BLaER1 (cell line): ENCODE measurements around the gene VWC2L.

Source experiments
- H3K27ac ChIP-seq: shearing (Covaris generic); formaldehyde crosslinking; 2 replicates; pipeline ENCODE4 v1.8.1; 2022
- H3K27me3 ChIP-seq: shearing (Covaris generic); formaldehyde crosslinking; 2 replicates; pipeline ENCODE4 v1.8.1; 2022
- H3K36me3 ChIP-seq: shearing (Covaris generic); formaldehyde crosslinking; 2 replicates; pipeline ENCODE4 v1.8.1; 2022
- H3K4me1 ChIP-seq: shearing (Covaris generic); formaldehyde crosslinking; 2 replicates; pipeline ENCODE4 v1.8.1; 2022
- H3K4me2 ChIP-seq: shearing (Covaris generic); formaldehyde crosslinking; 2 replicates; pipeline ENCODE4 v1.8.1; 2022
- H3K4me3 ChIP-seq: shearing (Covaris generic); formaldehyde crosslinking; 2 replicates; pipeline ENCODE4 v1.8.1; 2022
- H3K9ac ChIP-seq: shearing (Covaris generic); formaldehyde crosslinking; 2 replicates; pipeline ENCODE4 v1.8.1; 2022
- H3K9me3 ChIP-seq: shearing (Covaris generic); formaldehyde crosslinking; 2 replicates; pipeline ENCODE4 v1.8.1; 2022
- H4K20me1 ChIP-seq: shearing (Covaris generic); formaldehyde crosslinking; 2 replicates; pipeline ENCODE4 v1.8.1; 2022
- Cebpa-rat ChIP-seq: shearing (Covaris generic); IDR thresholded peaks from 2 replicates; pipeline ENCODE4 v1.8.1; 2022

VWC2L gene

GRCh38 chr2:214529514-214529913, 118.7 kb downstream of the VWC2L start:
- TF ChIP-seq Cebpa-rat: no peak
- H3K36me3 ChIP-seq: no peaks in the 10 kb centered on the region
- H3K27ac ChIP-seq: no peak overlapping the region
- no peaks in the 10 kb centered on the region for H3K9me3 ChIP-seq
- no peaks in the 10 kb centered on the region for H3K4me1 ChIP-seq
- no peaks in the 10 kb centered on the region for H4K20me1 ChIP-seq
- no peaks in the 10 kb centered on the region for H3K27me3 ChIP-seq
- no peak overlapping the region for H3K9ac ChIP-seq
- H3K4me2 ChIP-seq: no peak overlapping the region
- no peak overlapping the region for H3K4me3 ChIP-seq

GRCh38 chr2:214533541-214533940, 122.7 kb downstream of the VWC2L start:
- H3K4me3 ChIP-seq: no peak overlapping the region
- H3K9ac ChIP-seq: no peak overlapping the region
- H3K27me3 ChIP-seq: no peaks in the 10 kb centered on the region
- H3K27ac ChIP-seq: no peak overlapping the region
- no peaks in the 10 kb centered on the region for H3K4me1 ChIP-seq
- no peak overlapping the region for H3K4me2 ChIP-seq
- no peaks in the 10 kb centered on the region for H3K36me3 ChIP-seq
- H4K20me1 ChIP-seq: no peaks in the 10 kb centered on the region
- H3K9me3 ChIP-seq: no peaks in the 10 kb centered on the region
- no peak for TF ChIP-seq Cebpa-rat

GRCh38 chr2:214536625-214537024, 125.8 kb downstream of the VWC2L start:
- no peak overlapping the region for H3K27ac ChIP-seq
- no peaks in the 10 kb centered on the region for H3K36me3 ChIP-seq
- H3K9me3 ChIP-seq: no peaks in the 10 kb centered on the region
- H3K4me1 ChIP-seq: no peaks in the 10 kb centered on the region
- no peak overlapping the region for H3K4me3 ChIP-seq
- no peak overlapping the region for H3K9ac ChIP-seq
- TF ChIP-seq Cebpa-rat: no peak
- H4K20me1 ChIP-seq: no peaks in the 10 kb centered on the region
- no peaks in the 10 kb centered on the region for H3K27me3 ChIP-seq
- H3K4me2 ChIP-seq: no peak overlapping the region

- no peak overlapping the region for H3K9ac ChIP-seq
- no peaks in the 10 kb centered on the region for H3K9me3 ChIP-seq
- H3K4me2 ChIP-seq: no peak overlapping the region
- no peaks in the 10 kb centered on the region for H4K20me1 ChIP-seq
- H3K4me3 ChIP-seq: no peak overlapping the region
- no peak for TF ChIP-seq Cebpa-rat
- H3K27ac ChIP-seq: no peak overlapping the region
- no peaks in the 10 kb centered on the region for H3K4me1 ChIP-seq
- H3K27me3 ChIP-seq: no peaks in the 10 kb centered on the region
- no peaks in the 10 kb centered on the region for H3K36me3 ChIP-seq
These were observed 127.1 kb downstream of the VWC2L start for GRCh38 chr2:214537929-214538328.

- no peak overlapping the region for H3K4me2 ChIP-seq
- H3K4me3 ChIP-seq: no peak overlapping the region
- H3K4me1 ChIP-seq: no peaks in the 10 kb centered on the region
- no peak for TF ChIP-seq Cebpa-rat
- no peak overlapping the region for H3K9ac ChIP-seq
- H4K20me1 ChIP-seq: no peaks in the 10 kb centered on the region
- no peak overlapping the region for H3K27ac ChIP-seq
- H3K36me3 ChIP-seq: no peaks in the 10 kb centered on the region
- no peaks in the 10 kb centered on the region for H3K9me3 ChIP-seq
- H3K27me3 ChIP-seq: no peaks in the 10 kb centered on the region
These were observed 131.4 kb downstream of the VWC2L start for GRCh38 chr2:214542295-214542694.

GRCh38 chr2:214542866-214543265, 132.0 kb downstream of the VWC2L start:
- Histone ChIP-seq H4K20me1 (no peaks in the 10 kb centered on the region), H3K4me3 (no peak overlapping the region), H3K9ac (no peak overlapping the region), H3K4me2 (no peak overlapping the region), H3K9me3 (no peaks in the 10 kb centered on the region), H3K4me1 (no peaks in the 10 kb centered on the region), H3K36me3 (no peaks in the 10 kb centered on the region), H3K27me3 (no peaks in the 10 kb centered on the region), H3K27ac (no peak overlapping the region)
- no peak for TF ChIP-seq Cebpa-rat

- H3K4me1 ChIP-seq: no peaks in the 10 kb centered on the region
- H3K27ac ChIP-seq: no peak overlapping the region
- H3K4me2 ChIP-seq: no peak overlapping the region
- H3K4me3 ChIP-seq: no peak overlapping the region
- no peaks in the 10 kb centered on the region for H4K20me1 ChIP-seq
- no peaks in the 10 kb centered on the region for H3K9me3 ChIP-seq
- no peak overlapping the region for H3K9ac ChIP-seq
- TF ChIP-seq Cebpa-rat: no peak
- no peaks in the 10 kb centered on the region for H3K36me3 ChIP-seq
- no peaks in the 10 kb centered on the region for H3K27me3 ChIP-seq
These were observed 132.6 kb downstream of the VWC2L start for GRCh38 chr2:214543386-214543955.

GRCh38 chr2:214545898-214546542, 135.2 kb downstream of the VWC2L start:
- Histone ChIP-seq H3K27me3 (no peaks in the 10 kb centered on the region), H3K4me2 (no peak overlapping the region), H3K27ac (no peak overlapping the region), H4K20me1 (no peaks in the 10 kb centered on the region), H3K36me3 (no peaks in the 10 kb centered on the region), H3K4me1 (no peaks in the 10 kb centered on the region), H3K9ac (no peak overlapping the region), H3K4me3 (no peak overlapping the region), H3K9me3 (no peaks in the 10 kb centered on the region)
- no peak for TF ChIP-seq Cebpa-rat

GRCh38 chr2:214547931-214548330, 137.1 kb downstream of the VWC2L start:
- H3K9ac ChIP-seq: no peak overlapping the region
- H3K27ac ChIP-seq: no peak overlapping the region
- no peaks in the 10 kb centered on the region for H3K9me3 ChIP-seq
- H3K27me3 ChIP-seq: no peaks in the 10 kb centered on the region
- H4K20me1 ChIP-seq: no peaks in the 10 kb centered on the region
- no peak overlapping the region for H3K4me2 ChIP-seq
- no peaks in the 10 kb centered on the region for H3K36me3 ChIP-seq
- H3K4me3 ChIP-seq: no peak overlapping the region
- H3K4me1 ChIP-seq: no peaks in the 10 kb centered on the region
- TF ChIP-seq Cebpa-rat: no peak

GRCh38 chr2:214549946-214550345, 139.1 kb downstream of the VWC2L start:
- TF ChIP-seq Cebpa-rat: no peak
- H4K20me1 ChIP-seq: no peaks in the 10 kb centered on the region
- no peaks in the 10 kb centered on the region for H3K4me1 ChIP-seq
- H3K9me3 ChIP-seq: no peaks in the 10 kb centered on the region
- no peak overlapping the region for H3K4me3 ChIP-seq
- H3K4me2 ChIP-seq: no peak overlapping the region
- no peak overlapping the region for H3K27ac ChIP-seq
- H3K27me3 ChIP-seq: no peaks in the 10 kb centered on the region
- H3K9ac ChIP-seq: no peak overlapping the region
- no peaks in the 10 kb centered on the region for H3K36me3 ChIP-seq

GRCh38 chr2:214550786-214551185, 139.9 kb downstream of the VWC2L start:
- Histone ChIP-seq H3K27me3 (no peaks in the 10 kb centered on the region), H3K9me3 (no peaks in the 10 kb centered on the region), H4K20me1 (no peaks in the 10 kb centered on the region), H3K9ac (no peak overlapping the region), H3K4me1 (no peaks in the 10 kb centered on the region), H3K4me2 (no peak overlapping the region), H3K4me3 (no peak overlapping the region), H3K36me3 (no peaks in the 10 kb centered on the region), H3K27ac (no peak overlapping the region)
- TF ChIP-seq Cebpa-rat: no peak
